Right lobe of liver (tissue), 6 donors: ENCODE results near the gene IFNA14. TPM values are rescaled to one million over a fixed set of nuclear protein-coding genes. Genes with fewer than 3 reads are reported as not detected.

Experiments used
- ATAC-seq, 4 donors: fragments of 200-7000 bp; cut with Tn5 transposase; one replicate each; pipeline ENCODE4 v1.9.1; 2020; ENCODE audit warnings: mild to moderate bottlenecking in 4 of 4, moderate library complexity in 4 of 4
- DNase-seq, 3 donors: peaks; one replicate each; pipeline ENCODE4 v3.0.0-alpha.2; 2020
- H3K27ac ChIP-seq, 3 donors: fragments of 200-600 bp; one replicate each; pipeline ENCODE4 v1.8.0; 2022
- H3K27me3 ChIP-seq, 2 donors: fragments of 200-600 bp; one replicate each; pipeline ENCODE4 v1.8.0; 2022
- H3K36me3 ChIP-seq, 4 donors: fragments of 200-600 bp; sonication (generic) in 1 of 4; one replicate each; pipeline versions ENCODE4 v1.5.1 to v1.8.0; 2017 to 2022; ENCODE audit warnings: control low read depth in 1 of 4
- H3K4me1 ChIP-seq, 4 donors: fragments of 200-600 bp; sonication (generic) in 1 of 4; one replicate each; pipeline versions ENCODE4 v1.5.1 to v1.8.0; 2017 to 2022; ENCODE audit warnings: control low read depth in 1 of 4
- H3K4me3 ChIP-seq, 3 donors: fragments of 200-600 bp; one replicate each; pipeline ENCODE4 v1.8.0; 2022
- H3K9me3 ChIP-seq, 4 donors: fragments of 200-600 bp; sonication (generic) in 1 of 4; one replicate each; pipeline versions ENCODE4 v1.5.1 to v1.8.0; 2017 to 2022; ENCODE audit warnings: control low read depth in 1 of 4
- CTCF ChIP-seq, 4 donors: fragments of 200-600 bp in 3 of 4; fragments of 450-650 bp in 1 of 4; IDR thresholded peaks; one replicate each; pipeline versions ENCODE4 v1.5.1 to v1.8.0; 2016 to 2022; ENCODE audit warnings: antibody characterized with exemption in 4 of 4, mild to moderate bottlenecking in 2 of 4
- POLR2A ChIP-seq: fragments of 450-650 bp; IDR thresholded peaks from one replicate; pipeline ENCODE4 v1.6.1; 2017; ENCODE audit warnings: antibody characterized with exemption, mild to moderate bottlenecking
- WGBS: methylation state at CpG from one replicate; pipeline ENCODE4 v1.1.6; 2018; ENCODE audit warnings: low coverage, low lambda C conversion rate; ENCODE audit not compliant: insufficient coverage; ENCODE audit errors: missing lambda C conversion rate; 5-methylcytosine and 5-hydroxymethylcytosine counted together
- intact Hi-C, 2 donors: fragments of 100-400 bp; cut with DNase I; formaldehyde crosslinking; loops; one replicate each; pipeline versions ENCODE4 v1.11.2 to v1.14.1; 2022
- total RNA-seq, 6 experiments: library from RNA; depleted of rRNA in 2 of 6; stranded (reverse); fragments of >200 nt in 2 of 6; fragmentation: NEBNext Ultra II Directional in 3 of 6; extraction: Animal tissue kit (Norgen Biotek cat#: 25700) in 3 of 6; gene quantifications; one replicate each; pipeline versions ENCODE4 v1.1.0 to v1.2.4, GENCODE V29; 2016 to 2023
- donor health status: DM: no; HTN: yes; CAD: no.
- donor health status: DM: no; HTN: no; CAD: no.
- donor health status: DM: no; HTN: no; CAD: no.
- donor health status: DM: no; HTN: yes; CAD: no.
- donor health status: DM: no; HTN: yes; CAD: no.

IFNA14 gene
- total RNA-seq, 6 experiments from 2014 or later = not detected

DNA sequence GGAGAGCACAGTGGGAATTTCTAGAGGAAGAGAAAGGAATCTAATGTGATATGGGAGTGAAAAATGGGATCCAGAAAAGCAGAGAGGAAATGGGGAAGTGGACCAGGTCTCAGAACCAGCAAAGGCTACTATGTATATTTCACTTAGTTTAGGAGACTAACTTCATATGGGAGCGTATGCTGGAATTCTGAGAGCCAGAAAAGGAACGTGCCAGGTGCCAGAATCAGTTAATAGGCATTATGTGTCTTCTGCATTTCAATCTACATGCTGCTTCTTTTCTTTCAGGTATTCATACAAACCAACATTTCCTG is 28.5 kb upstream of the IFNA14 start:
- DNase-seq = no peak
- H3K4me3 ChIP-seq = no peak overlapping the region
- no peaks in the 10 kb centered on the region for H3K9me3 ChIP-seq
- H3K4me1 ChIP-seq = no peaks in the 10 kb centered on the region
- TF ChIP-seq POLR2A = no peak
- no peak for TF ChIP-seq CTCF (IDR thresholded peaks at IDR 0.05)
- no peak for ATAC-seq
- H3K27ac ChIP-seq = no peak overlapping the region
- 27% methylated on average over 2 of the region's 2 CpGs for WGBS
- intact Hi-C loops = no loop called here
- H3K27me3 ChIP-seq = no peaks in the 10 kb centered on the region
- no peaks in the 10 kb centered on the region for H3K36me3 ChIP-seq

DNA sequence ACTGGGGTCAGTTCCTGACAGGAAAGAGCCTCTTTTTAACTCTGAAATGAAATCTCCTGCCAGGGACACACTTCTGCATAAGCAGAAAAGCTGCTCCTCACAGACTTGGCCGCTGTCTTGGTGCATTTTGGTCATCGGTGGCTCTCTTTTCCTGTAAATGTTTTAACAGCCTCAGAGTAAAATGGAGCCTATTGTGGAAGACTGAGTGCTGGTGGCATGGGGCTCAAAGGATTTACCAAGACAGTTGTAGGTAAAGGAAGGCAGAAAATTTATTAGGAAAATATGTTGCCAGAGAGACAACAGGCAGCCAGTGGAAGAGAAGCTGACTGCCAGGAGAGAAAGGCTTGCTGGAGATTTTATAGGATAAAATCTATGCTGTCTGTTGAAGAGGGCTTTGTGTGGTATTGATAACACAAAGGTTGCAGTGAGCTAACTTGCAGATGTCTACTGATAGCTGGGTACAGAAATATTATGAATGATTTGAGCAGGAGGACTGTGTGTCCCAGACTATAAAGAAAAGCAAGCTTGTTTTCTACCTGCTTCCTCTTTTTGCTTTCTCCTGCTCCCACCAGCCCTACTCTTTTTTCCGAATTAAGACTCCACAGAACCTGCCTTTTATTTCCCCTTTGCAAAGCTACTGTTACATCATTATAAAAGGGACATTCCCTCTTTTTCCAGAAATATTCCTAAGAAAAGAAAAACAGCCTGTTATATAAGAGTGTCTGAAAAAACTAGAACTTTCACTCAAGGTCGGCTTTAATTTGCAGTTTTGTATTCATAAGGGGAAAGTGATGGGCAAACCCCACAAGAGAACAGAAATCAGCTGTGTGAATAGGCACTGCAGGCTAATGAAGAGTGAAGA is 27.9 kb upstream of the IFNA14 start:
- no peaks in the 10 kb centered on the region for H3K4me1 ChIP-seq

DNA sequence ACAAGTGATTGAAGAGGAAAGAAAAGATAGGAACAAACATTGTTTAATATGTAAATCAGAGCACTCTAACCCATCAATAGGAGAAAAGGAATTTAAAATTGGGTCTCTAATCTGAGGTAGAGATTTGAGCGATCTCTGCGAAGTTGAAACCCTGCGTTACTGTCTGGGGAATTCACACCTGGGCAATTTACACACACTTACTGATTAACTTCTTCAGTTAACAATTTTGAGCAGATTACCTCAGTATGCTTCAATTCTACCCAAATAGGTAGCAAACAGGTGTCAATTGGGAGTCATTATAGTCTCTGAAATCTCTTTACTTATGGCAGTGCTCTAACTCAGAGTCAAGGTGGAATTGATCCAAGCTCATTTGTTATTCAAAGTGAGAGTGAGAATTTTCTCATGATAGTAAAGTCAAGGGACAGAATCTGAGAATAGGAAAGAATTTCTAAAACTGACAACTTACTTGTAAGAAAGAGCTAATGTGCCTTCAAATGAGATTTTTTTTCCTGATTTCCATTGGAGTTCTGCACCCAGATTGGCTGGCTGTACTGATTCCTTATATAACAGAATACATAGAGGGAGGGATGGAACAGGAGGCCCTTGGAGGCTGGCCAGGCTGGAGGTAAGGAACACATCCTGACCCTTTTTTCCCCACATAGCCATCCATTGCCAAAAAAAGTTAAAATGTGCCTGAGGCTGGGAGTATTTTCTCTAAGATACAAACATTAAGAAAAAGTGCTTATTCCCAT is 27.1 kb upstream of the IFNA14 start:
- Histone ChIP-seq H3K4me1 (no peaks in the 10 kb centered on the region), H3K36me3 (no peaks in the 10 kb centered on the region), H3K27me3 (no peaks in the 10 kb centered on the region), H3K4me3 (no peak overlapping the region), H3K27ac (no peak overlapping the region), H3K9me3 (no peaks in the 10 kb centered on the region)
- intact Hi-C loops = no loop called here
- WGBS = 12% methylated on average over 3 of the region's 3 CpGs
- DNase-seq (no peak), ATAC-seq (no peak)
- TF ChIP-seq CTCF (IDR thresholded peaks at IDR 0.05) (no peak), POLR2A (no peak)

More for the DNA sequence above, 27.9 kb upstream of the IFNA14 start:
- no peaks in the 10 kb centered on the region for H3K9me3 ChIP-seq
- no peak for ATAC-seq
- intact Hi-C loops = no loop called here
- 40% methylated on average over 4 of the region's 4 CpGs for WGBS
- no peaks in the 10 kb centered on the region for H3K36me3 ChIP-seq
- no peak overlapping the region for H3K27ac ChIP-seq
- no peak overlapping the region for H3K4me3 ChIP-seq
- H3K27me3 ChIP-seq = no peaks in the 10 kb centered on the region
- no peak for DNase-seq
- TF ChIP-seq CTCF (IDR thresholded peaks at IDR 0.05) (no peak), POLR2A (no peak)

- no peaks in the 10 kb centered on the region for H3K4me1 ChIP-seq
- TF ChIP-seq POLR2A = no peak
- TF ChIP-seq CTCF (IDR thresholded peaks at IDR 0.05) = no peak
- intact Hi-C loops = no loop called here
Observed at GRCh38 chr9:21265421-21266189, 25.8 kb upstream of the IFNA14 start.

More at GRCh38 chr9:21265421-21266189, 25.8 kb upstream of the IFNA14 start:
- no peaks in the 10 kb centered on the region for H3K36me3 ChIP-seq
- H3K9me3 ChIP-seq = no peaks in the 10 kb centered on the region
- DNase-seq (no peak), ATAC-seq (no peak)
- H3K27me3 ChIP-seq = no peaks in the 10 kb centered on the region
- no peak overlapping the region for H3K27ac ChIP-seq
- H3K4me3 ChIP-seq = no peak overlapping the region
- WGBS = 50% methylated on average over 1 of the region's 1 CpG
